ENCODE data around the gene FYCO1.
A peak's percentile ranks its signal among the peaks of the same experiment; 100 is the strongest.

DNA sequence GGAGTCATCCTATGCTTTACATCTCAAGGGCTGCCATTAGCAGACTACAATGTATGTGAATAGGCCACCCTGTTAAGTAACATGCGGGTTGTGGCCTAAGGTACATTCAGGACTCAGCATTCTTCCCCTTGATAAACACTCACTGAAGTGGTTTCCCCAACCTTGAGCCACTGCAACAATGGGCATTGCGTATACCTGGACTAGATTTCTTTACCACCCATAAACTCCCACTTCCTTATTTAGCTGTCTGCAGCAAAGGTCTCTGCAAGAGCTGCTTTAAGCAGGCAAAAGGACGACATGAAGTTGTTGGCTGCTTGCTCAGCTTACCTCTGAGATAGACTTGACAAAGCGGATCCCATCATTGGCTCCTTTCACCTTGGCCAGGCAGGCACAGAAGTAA is 16.2 kb downstream of the FYCO1 start:
- TF ChIP-seq POLR2AphosphoS5 (IDR thresholded peaks at IDR 0.05; ENCODE audit: low read depth) (0 out of 2 replicates have a peak, but pooled peaks have one; percentile 29), SPI1 (IDR thresholded peaks at IDR 0.05; ENCODE audit: borderline replicate concordance, low read depth) (peak; percentile 95)
- TF ChIP-seq, protein P1, sequence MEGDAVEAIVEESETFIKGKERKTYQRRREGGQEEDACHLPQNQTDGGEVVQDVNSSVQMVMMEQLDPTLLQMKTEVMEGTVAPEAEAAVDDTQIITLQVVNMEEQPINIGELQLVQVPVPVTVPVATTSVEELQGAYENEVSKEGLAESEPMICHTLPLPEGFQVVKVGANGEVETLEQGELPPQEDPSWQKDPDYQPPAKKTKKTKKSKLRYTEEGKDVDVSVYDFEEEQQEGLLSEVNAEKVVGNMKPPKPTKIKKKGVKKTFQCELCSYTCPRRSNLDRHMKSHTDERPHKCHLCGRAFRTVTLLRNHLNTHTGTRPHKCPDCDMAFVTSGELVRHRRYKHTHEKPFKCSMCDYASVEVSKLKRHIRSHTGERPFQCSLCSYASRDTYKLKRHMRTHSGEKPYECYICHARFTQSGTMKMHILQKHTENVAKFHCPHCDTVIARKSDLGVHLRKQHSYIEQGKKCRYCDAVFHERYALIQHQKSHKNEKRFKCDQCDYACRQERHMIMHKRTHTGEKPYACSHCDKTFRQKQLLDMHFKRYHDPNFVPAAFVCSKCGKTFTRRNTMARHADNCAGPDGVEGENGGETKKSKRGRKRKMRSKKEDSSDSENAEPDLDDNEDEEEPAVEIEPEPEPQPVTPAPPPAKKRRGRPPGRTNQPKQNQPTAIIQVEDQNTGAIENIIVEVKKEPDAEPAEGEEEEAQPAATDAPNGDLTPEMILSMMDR (IDR thresholded peaks at IDR 0.05; ENCODE audit: insufficient read depth, low read length): no peak
- TF ChIP-seq, protein P2, sequence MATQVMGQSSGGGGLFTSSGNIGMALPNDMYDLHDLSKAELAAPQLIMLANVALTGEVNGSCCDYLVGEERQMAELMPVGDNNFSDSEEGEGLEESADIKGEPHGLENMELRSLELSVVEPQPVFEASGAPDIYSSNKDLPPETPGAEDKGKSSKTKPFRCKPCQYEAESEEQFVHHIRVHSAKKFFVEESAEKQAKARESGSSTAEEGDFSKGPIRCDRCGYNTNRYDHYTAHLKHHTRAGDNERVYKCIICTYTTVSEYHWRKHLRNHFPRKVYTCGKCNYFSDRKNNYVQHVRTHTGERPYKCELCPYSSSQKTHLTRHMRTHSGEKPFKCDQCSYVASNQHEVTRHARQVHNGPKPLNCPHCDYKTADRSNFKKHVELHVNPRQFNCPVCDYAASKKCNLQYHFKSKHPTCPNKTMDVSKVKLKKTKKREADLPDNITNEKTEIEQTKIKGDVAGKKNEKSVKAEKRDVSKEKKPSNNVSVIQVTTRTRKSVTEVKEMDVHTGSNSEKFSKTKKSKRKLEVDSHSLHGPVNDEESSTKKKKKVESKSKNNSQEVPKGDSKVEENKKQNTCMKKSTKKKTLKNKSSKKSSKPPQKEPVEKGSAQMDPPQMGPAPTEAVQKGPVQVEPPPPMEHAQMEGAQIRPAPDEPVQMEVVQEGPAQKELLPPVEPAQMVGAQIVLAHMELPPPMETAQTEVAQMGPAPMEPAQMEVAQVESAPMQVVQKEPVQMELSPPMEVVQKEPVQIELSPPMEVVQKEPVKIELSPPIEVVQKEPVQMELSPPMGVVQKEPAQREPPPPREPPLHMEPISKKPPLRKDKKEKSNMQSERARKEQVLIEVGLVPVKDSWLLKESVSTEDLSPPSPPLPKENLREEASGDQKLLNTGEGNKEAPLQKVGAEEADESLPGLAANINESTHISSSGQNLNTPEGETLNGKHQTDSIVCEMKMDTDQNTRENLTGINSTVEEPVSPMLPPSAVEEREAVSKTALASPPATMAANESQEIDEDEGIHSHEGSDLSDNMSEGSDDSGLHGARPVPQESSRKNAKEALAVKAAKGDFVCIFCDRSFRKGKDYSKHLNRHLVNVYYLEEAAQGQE (IDR thresholded peaks at IDR 0.05; ENCODE audit: insufficient replicate concordance, low read depth): no peak

Measured in HL-60 (cell line).